ENCODE data around the gene GALNT16. TPM values are rescaled to one million over a fixed set of nuclear protein-coding genes. Genes with fewer than 3 reads are reported as not detected.

The GALNT16 gene
- total and polyA plus RNA-seq, 2 of the 8 experiments (the other 6 are each of a cell fraction or from before 2014, with no cell fraction given) = 5.4 to 6.3 TPM

DNA sequence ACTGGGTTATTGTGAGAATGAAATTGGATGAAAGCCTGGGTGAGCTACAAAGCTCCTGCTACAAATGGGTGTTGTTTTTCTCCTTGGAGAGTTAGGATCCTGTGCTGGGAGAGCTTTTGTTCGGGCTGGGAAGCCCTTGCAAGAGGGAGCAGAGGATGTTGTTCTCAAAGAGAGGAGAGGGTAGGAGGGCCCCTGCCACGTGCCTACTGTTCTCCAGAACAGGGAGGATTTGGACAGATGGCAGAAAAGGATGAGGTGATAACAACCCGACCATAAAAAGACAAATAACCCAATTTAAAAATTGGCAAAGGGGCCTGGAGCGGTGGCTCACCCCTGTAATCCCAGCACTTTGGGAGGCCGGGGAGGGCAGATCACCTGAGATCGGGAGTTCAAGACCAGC, 68.8 kb downstream of the GALNT16 start:
- H4K91ac ChIP-seq (replicated peaks; ENCODE audit: insufficient read length, low read length) = no peak overlapping the region
- H3K4me2 ChIP-seq (ENCODE audit: insufficient read depth in 1 of 2, low read depth in 2 of 2, low read length in 2 of 2) = no peak overlapping the region
- no peaks in the 10 kb centered on the region for H3K27me3 ChIP-seq (replicated peaks in 1 of 4; ENCODE audit: control insufficient read depth in 3 of 4, extremely low read depth in 1 of 4, insufficient read depth in 3 of 4, low read length in 3 of 4)
- no peak overlapping the region for H2BK20ac ChIP-seq (ENCODE audit: low read length)
- no peak overlapping the region for H3K56ac ChIP-seq (replicated peaks; ENCODE audit: insufficient read length, low read depth, low read length)
- no peak for TF ChIP-seq RNF2 (IDR thresholded peaks at IDR 0.05; ENCODE audit: borderline replicate concordance, low read depth, low read length, missing control alignments, poor library complexity, severe bottlenecking)
- TF ChIP-seq SP2 (IDR thresholded peaks at IDR 0.05; ENCODE audit: low read length) = no peak
- TF ChIP-seq CHD2 (IDR thresholded peaks at IDR 0.05; ENCODE audit: low read length) = no peak
- H3K4me1 ChIP-seq (replicated peaks in 1 of 4; ENCODE audit: control insufficient read depth in 3 of 4, insufficient read depth in 4 of 4, low read length in 3 of 4) = peaks cover 0 to 9% (median 1%) of the 10 kb centered on the region in 4 experiments; a peak in 6 of 7 replicates
- H3K79me1 ChIP-seq (ENCODE audit: low read depth, low read length) = no peaks in the 10 kb centered on the region
- DNase-seq (ENCODE audit: low read depth in 1 of 2, low spot score in 2 of 2) (no peak), FAIRE-seq (no peak)
- no peaks in the 10 kb centered on the region for H3K9me3 ChIP-seq (ENCODE audit: insufficient read depth in 2 of 2, low read depth in 1 of 2, low read length in 1 of 2)
- no peak overlapping the region for H2AFZ ChIP-seq (ENCODE audit: low read length)
- WGBS, 2 experiments (ENCODE audit: extremely low coverage in 1 of 2, insufficient coverage in 1 of 2, insufficient read length in 1 of 2, insufficient replicate concordance in 2 of 2, low coverage in 1 of 2, low lambda C conversion rate in 2 of 2, missing lambda C conversion rate in 1 of 2) = 88% methylated on average over 6 of the region's 6 CpGs; no CpG with 5 or more reads in 1 of the 2 experiments
- no peaks in the 10 kb centered on the region for H3K36me3 ChIP-seq (ENCODE audit: control insufficient read depth in 2 of 4, insufficient read depth in 4 of 4, low read length in 3 of 4)
- no peak overlapping the region for H3K23ac ChIP-seq (ENCODE audit: insufficient read length)
- no peak overlapping the region for H4K5ac ChIP-seq (ENCODE audit: insufficient read length, low read depth, low read length)
- no peaks in the 10 kb centered on the region for H4K20me1 ChIP-seq (replicated peaks in 1 of 2; ENCODE audit: control insufficient read depth in 1 of 2, insufficient read depth in 2 of 2, low read length in 2 of 2)
- no peak overlapping the region for H3K27ac ChIP-seq (ENCODE audit: low read depth, low read length)
- H2BK12ac ChIP-seq (ENCODE audit: low read depth, low read length) = no peak overlapping the region
- POLR2A ChIA-PET (ENCODE audit: partially characterized antibody) = interaction anchor here (0.6 kb wide), 1 partner anchor 141 kb away, joined by 3 read pairs; no protein-coding TSS in a partner anchor
- no peaks in the 10 kb centered on the region for H3K23me2 ChIP-seq (ENCODE audit: low read depth, low read length)
- no peak overlapping the region for H3K9ac ChIP-seq (replicated peaks in 1 of 4; ENCODE audit: extremely low read depth in 1 of 4, low read depth in 3 of 4, low read length in 3 of 4)
- no peak overlapping the region for H3K14ac ChIP-seq (ENCODE audit: insufficient read length)
- no peak overlapping the region for H2BK5ac ChIP-seq (ENCODE audit: low read depth, low read length)
- no peak overlapping the region for H2AK5ac ChIP-seq (ENCODE audit: low read depth, low read length)
- H2BK120ac ChIP-seq (replicated peaks; ENCODE audit: low read depth, low read length) = no peak overlapping the region
- no peak overlapping the region for H3K18ac ChIP-seq (ENCODE audit: extremely low read depth, low read length)
- H3K79me2 ChIP-seq (ENCODE audit: control insufficient read depth in 1 of 2, insufficient read depth in 2 of 2, low read length in 2 of 2) = no peaks in the 10 kb centered on the region
- no peak overlapping the region for H3K4ac ChIP-seq (replicated peaks; ENCODE audit: insufficient read length, low read depth, low read length)
- CTCF ChIA-PET (ENCODE audit: partially characterized antibody) = interaction anchor here (0.6 to 12.0 kb wide), 6 partner anchors 16 to 1354 kb away, joined by 3 to 140 read pairs (median 4); no protein-coding TSS in a partner anchor
- no peak overlapping the region for H3K4me3 ChIP-seq (ENCODE audit: extremely low read depth in 1 of 4, insufficient read depth in 2 of 4, low read depth in 3 of 4, low read length in 4 of 4)
- no peak overlapping the region for H2BK15ac ChIP-seq (ENCODE audit: low read length)
- no peak overlapping the region for H4K8ac ChIP-seq (ENCODE audit: extremely low read depth, insufficient read depth, low read length)

Data from H1 (cell line).